ENCODE data around the gene CAPN5.

CAPN5 gene

DNA sequence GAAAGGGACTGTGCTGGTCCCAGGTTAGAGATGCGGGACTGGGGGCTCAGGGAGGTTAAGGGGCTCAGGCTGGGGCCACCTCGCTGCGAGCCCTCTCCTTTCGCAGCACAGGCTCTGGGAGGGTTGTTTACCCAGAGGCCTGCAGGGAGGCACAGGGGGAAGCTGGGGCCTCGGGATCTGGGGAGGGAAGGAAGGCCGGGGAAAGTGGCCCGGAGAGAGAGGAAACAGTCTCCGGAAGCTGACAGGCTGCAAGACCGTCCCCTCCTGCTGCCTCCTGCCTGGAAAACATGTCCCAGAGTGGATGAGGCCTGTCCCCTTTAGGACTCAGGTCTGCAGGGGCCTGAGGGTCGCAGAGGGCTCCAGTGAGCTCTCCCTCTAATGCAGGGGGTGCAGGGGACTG is 106.7 kb downstream of the CAPN5 start:
- no peak for DNase-seq (ENCODE audit: low spot score)

DNA sequence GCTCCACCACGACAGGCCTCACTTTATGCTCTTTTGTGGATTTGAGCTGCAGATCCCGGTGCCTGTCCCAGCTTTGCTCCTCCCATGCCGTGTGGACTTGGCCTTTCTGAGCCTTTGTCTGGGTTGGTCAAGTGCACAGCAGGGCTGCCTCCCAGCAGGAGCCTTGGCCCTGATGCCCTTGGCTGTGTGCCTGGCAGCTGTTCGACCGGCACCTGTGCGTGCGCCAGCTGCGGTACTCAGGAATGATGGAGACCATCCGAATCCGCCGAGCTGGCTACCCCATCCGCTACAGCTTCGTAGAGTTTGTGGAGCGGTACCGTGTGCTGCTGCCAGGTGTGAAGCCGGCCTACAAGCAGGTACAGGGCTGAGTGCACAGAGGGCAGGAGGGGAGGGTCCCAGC is 107.8 kb downstream of the CAPN5 start:
- no peak for DNase-seq (ENCODE audit: low spot score)

DNA sequence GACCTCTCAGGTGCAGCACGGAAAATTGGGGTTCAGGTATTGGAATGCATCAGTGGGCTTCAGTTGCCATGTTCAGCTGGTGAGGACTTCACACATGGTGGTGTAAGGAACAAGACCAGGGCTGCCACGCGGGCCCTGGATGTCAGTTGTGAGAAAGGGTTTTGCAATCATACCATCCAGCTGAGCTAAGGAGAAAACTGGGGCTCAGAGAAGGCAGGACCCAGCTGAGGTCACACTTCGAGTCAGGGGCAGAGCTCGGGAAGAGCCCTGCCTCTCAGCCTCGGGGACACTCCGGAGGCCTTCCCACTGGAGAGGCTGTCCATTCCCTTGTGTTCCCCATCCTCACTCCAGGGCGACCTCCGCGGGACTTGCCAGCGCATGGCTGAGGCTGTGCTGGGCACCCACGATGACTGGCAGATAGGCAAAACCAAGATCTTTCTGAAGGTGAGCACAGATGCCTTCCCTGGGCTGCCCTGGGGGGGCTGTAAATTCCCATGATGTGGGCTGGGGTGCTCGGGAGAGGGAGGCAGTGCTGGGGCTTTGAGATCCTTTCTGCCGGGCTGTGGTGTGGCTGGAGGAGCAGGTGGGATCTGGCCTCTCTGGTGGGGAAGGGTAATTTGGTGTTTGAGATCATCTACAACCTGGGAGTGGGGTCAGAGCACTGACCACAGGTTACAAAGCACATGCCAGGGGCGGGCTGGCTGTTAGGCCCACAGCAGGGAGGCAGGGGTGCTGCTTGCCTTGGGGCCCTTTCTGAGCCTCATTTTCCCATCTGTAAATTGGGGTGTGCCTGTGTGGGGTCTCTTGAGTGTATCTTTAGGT is 108.5 kb downstream of the CAPN5 start:
- DNase-seq (ENCODE audit: low spot score): no peak
